HG03558 (cell line): ENCODE results near the gene TMED10.

Experiments used
- ATAC-seq: cut with Tn5 transposase; IDR thresholded peaks from one replicate; pipeline ENCODE4 v1.9.1; 2021; ENCODE audit warnings: moderate number of reproducible peaks; ENCODE audit not compliant: unreplicated experiment; ENCODE audit errors: extremely low read depth

TMED10 gene

GRCh38 chr14:75092698-75093097 is 83.7 kb downstream of the TMED10 start:
- ATAC-seq, result no peak

DNA sequence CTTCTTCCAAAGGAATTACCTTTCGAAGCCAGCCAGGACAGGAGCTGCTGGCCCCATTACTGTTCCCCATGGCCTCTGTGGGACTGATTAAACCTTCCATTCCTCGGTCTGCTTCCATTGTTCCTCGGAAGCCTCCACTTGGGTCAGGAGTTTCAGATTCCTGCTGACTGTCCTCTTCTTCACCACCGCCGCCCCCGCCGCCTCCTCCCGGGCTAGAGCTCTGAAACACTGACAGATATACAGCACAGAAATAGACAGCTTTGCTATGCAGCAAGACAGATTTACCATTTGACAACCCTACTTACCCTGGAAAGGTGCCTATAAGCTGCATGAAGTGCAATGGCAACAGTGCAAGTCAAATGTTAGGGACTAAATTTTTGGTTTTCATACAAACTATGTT is 85.2 kb downstream of the TMED10 start:
- no peak for ATAC-seq

DNA sequence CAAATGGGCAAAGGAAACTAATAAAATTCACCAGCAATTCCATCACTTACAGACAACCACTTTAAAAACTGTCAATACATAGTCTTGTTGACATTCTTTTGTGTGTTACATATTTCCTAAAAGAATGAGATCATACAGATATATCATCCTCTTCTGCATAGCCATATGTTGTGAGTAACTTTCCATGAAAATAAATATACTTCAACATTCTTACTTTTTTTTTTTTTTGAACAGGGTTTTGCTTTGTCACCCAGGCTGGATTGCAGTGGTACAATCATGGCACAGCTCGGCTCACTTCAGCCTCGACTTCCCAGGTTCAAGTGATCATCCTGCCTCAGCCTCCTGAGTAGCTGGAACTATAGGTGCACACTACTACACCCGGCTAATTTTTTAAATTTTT is 86.1 kb downstream of the TMED10 start:
- no peak for ATAC-seq

DNA sequence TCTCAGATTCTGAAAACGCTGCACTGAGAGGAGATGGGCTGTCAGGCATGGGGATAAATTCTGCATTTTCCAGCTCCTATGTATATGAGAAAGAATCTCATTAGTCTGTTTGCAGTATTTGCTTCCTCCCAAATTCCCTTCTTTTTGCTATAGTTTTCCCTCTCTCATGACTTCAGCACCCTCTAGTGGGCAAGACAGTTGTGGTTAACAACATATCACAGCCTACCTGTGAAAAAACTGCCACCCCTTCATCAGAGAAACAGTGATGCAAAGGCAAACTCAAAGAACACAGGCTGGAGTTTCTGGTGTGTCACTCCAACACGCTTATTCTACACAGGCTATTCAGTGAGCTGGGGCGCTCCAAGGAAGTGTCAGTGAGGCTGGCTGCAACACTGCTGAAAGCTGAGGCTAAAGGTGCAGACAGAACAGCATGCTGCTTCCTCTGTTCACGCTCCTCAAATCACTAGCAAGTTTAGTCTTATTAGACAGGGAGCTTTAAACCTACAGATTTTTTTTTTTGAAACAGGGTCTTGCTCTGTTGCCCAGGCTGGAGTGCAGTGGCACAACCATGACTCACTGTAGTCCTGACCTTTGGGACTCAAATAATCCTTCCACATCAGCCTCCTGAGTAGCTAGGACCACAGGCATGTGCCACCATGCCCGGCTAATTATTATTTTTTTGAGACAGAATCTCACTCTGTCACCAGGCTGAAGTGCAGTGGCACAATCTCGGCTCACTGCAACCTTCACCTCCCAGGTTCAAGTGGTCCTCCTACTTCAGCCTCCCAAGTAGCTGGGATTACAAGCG is 87.6 kb downstream of the TMED10 start:
- ATAC-seq, result no peak

- no peak for ATAC-seq
These were observed 88.3 kb downstream of the TMED10 start for GRCh38 chr14:75088153-75088552.

GRCh38 chr14:75084513-75084912 is 91.9 kb downstream of the TMED10 start:
- no peak for ATAC-seq

DNA sequence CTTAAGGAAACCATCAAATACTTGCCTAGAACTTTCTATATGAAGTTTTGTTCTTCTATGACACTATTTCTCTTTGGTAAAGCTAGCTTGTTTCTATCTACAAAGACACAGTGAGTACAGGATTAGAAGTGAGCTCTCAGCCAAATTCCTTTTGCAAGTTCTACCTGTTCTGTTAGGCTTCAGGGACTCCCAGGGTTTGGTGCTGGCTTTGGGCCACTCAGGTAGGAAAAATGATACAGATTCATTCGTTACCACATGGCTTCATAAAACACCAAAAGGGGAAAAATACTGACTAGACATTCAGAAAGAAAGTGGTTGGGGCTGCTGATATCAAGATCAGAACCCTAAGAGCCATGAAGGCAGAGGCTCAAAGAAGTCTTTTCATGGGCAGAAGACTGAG is 93.1 kb downstream of the TMED10 start:
- no peak for ATAC-seq

DNA sequence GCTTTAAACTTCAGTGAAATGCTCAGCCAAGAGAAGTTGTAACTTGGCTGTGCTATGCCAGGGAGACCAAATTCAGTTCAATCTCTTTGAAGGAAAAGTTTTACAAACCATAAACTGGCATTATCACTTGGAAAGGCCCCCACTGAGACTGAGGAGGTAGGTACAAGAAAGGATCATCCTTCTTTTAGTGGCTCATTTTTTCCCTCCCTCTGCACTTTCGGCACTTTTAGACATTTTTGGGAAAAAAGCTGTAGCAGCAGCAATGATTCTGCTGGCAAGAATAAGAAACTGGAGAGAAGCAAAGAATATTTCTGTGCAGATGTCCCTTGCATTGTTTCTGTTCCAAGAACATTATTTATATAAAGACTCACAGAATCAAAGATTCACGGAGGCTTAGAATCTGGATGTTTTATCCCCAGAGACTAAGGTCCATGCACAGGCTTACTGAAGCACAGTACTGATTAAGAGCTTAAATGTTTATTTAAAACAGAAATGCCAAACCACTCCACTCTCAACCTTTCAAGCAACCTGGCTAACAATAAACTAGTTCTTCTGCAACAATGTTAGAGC is 94.7 kb downstream of the TMED10 start:
- no peak for ATAC-seq
